TTC549 (cell line): ENCODE measurements around the gene USP17L30.
"Not testable (repeated sequence)": the region's sequence is repeated elsewhere in the genome, so short reads cannot be mapped to it uniquely, and the experiment has no call there.

Source experiments
- FAIRE-seq: peaks from 2 replicates; lab custom pipeline; 2012; peaks lifted over from hg19 to GRCh38; lab: Jason Lieb, UNC

The USP17L30 gene, protein sequence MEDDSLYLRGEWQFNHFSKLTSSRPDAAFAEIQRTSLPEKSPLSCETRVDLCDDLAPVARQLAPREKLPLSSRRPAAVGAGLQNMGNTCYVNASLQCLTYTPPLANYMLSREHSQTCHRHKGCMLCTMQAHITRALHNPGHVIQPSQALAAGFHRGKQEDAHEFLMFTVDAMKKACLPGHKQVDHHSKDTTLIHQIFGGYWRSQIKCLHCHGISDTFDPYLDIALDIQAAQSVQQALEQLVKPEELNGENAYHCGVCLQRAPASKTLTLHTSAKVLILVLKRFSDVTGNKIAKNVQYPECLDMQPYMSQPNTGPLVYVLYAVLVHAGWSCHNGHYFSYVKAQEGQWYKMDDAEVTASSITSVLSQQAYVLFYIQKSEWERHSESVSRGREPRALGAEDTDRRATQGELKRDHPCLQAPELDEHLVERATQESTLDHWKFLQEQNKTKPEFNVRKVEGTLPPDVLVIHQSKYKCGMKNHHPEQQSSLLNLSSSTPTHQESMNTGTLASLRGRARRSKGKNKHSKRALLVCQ

DNA sequence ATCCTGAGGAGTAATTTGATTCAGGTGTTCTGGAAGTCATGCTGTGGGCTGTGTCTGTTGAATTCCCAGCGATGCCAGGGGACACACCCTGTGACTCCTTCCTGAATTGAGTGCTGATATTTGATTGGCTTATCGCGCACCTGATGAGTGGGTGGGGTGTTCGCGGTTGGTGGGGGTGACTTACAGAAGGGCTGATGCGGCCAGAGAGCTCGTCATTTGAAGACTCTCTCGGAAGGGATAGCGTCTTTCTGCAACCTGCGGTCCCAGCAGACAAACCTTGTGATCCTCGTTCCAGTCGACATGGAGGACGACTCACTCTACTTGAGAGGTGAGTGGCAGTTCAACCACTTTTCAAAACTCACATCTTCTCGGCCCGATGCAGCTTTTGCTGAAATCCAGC is at the start of gene USP17L30:
TSS of gene USP17L30 (plus strand) at position 301 of the 400 bp plus-strand sequence. CDS start at position 301, 0 bp downstream.
- not testable (repeated sequence) for FAIRE-seq

DNA sequence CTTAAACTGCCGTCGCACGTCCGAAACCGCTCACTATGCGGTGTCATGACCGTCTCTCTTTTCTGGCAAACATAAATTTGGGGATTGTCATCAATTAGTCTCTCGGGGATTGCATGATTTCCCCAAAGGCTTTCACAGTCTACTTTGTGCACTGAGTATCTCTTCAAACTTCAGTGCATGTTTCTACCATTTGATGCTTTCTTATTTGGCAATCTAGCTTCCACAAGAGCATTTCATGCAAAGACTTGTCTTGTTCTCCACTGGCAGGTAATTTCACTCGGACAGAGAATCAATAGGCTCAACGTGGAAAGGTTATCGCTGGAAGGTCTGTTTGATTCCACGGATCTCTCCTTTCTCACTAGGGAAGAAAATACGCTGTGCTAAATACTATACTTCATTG is 38.7 kb upstream of the USP17L30 start:
- FAIRE-seq: not testable (repeated sequence)

DNA sequence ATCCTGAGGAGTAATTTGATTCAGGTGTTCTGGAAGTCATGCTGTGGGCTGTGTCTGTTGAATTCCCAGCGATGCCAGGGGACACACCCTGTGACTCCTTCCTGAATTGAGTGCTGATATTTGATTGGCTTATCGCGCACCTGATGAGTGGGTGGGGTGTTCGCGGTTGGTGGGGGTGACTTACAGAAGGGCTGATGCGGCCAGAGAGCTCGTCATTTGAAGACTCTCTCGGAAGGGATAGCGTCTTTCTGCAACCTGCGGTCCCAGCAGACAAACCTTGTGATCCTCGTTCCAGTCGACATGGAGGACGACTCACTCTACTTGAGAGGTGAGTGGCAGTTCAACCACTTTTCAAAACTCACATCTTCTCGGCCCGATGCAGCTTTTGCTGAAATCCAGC is 38.1 kb upstream of the USP17L30 start, which contains the start of gene USP17L24:
TSS of gene USP17L24 (plus strand) at position 301 of the 400 bp plus-strand sequence. CDS start at position 301, 0 bp downstream.
- not testable (repeated sequence) for FAIRE-seq

DNA sequence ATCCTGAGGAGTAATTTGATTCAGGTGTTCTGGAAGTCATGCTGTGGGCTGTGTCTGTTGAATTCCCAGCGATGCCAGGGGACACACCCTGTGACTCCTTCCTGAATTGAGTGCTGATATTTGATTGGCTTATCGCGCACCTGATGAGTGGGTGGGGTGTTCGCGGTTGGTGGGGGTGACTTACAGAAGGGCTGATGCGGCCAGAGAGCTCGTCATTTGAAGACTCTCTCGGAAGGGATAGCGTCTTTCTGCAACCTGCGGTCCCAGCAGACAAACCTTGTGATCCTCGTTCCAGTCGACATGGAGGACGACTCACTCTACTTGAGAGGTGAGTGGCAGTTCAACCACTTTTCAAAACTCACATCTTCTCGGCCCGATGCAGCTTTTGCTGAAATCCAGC is 33.3 kb upstream of the USP17L30 start, which contains the start of gene USP17L25:
TSS of gene USP17L25 (plus strand) at position 301 of the 400 bp plus-strand sequence. CDS start at position 301, 0 bp downstream.
- not testable (repeated sequence) for FAIRE-seq

DNA sequence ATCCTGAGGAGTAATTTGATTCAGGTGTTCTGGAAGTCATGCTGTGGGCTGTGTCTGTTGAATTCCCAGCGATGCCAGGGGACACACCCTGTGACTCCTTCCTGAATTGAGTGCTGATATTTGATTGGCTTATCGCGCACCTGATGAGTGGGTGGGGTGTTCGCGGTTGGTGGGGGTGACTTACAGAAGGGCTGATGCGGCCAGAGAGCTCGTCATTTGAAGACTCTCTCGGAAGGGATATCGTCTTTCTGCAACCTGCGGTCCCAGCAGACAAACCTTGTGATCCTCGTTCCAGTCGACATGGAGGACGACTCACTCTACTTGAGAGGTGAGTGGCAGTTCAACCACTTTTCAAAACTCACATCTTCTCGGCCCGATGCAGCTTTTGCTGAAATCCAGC is 28.6 kb upstream of the USP17L30 start, which contains the start of gene USP17L26:
TSS of gene USP17L26 (plus strand) at position 301 of the 400 bp plus-strand sequence. CDS start at position 301, 0 bp downstream.
- FAIRE-seq: not testable (repeated sequence)

DNA sequence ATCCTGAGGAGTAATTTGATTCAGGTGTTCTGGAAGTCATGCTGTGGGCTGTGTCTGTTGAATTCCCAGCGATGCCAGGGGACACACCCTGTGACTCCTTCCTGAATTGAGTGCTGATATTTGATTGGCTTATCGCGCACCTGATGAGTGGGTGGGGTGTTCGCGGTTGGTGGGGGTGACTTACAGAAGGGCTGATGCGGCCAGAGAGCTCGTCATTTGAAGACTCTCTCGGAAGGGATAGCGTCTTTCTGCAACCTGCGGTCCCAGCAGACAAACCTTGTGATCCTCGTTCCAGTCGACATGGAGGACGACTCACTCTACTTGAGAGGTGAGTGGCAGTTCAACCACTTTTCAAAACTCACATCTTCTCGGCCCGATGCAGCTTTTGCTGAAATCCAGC is 23.8 kb upstream of the USP17L30 start, which contains the start of gene USP17L5:
TSS of gene USP17L5 (plus strand) at position 301 of the 400 bp plus-strand sequence. CDS start at position 301, 0 bp downstream.
- not testable (repeated sequence) for FAIRE-seq

DNA sequence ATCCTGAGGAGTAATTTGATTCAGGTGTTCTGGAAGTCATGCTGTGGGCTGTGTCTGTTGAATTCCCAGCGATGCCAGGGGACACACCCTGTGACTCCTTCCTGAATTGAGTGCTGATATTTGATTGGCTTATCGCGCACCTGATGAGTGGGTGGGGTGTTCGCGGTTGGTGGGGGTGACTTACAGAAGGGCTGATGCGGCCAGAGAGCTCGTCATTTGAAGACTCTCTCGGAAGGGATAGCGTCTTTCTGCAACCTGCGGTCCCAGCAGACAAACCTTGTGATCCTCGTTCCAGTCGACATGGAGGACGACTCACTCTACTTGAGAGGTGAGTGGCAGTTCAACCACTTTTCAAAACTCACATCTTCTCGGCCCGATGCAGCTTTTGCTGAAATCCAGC is 19.1 kb upstream of the USP17L30 start, which contains the start of gene USP17L27:
TSS of gene USP17L27 (plus strand) at position 301 of the 400 bp plus-strand sequence. CDS start at position 301, 0 bp downstream.
- FAIRE-seq: not testable (repeated sequence)

DNA sequence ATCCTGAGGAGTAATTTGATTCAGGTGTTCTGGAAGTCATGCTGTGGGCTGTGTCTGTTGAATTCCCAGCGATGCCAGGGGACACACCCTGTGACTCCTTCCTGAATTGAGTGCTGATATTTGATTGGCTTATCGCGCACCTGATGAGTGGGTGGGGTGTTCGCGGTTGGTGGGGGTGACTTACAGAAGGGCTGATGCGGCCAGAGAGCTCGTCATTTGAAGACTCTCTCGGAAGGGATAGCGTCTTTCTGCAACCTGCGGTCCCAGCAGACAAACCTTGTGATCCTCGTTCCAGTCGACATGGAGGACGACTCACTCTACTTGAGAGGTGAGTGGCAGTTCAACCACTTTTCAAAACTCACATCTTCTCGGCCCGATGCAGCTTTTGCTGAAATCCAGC is 14.3 kb upstream of the USP17L30 start, which contains the start of gene USP17L28:
TSS of gene USP17L28 (plus strand) at position 301 of the 400 bp plus-strand sequence. CDS start at position 301, 0 bp downstream.
- FAIRE-seq: not testable (repeated sequence)

DNA sequence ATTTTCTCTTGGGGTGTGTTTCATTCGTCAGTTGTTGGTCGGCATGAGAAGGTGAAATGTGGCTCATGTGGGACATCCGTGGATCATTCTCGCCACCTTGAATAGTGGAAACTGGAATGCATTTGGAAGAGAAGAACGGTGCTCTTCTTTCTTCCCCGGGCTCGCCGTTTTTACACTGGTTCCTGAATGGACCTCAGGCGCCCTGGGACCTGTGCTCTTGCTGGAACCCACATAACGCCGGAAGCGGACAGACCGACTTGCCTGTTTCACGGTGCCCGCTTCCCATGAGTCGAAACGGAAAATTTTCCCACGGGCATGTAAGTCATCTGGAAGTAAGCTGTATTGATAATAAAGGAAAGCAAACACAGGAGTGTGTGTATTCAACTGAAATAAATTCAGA is 12.1 kb upstream of the USP17L30 start:
- FAIRE-seq: not testable (repeated sequence)

DNA sequence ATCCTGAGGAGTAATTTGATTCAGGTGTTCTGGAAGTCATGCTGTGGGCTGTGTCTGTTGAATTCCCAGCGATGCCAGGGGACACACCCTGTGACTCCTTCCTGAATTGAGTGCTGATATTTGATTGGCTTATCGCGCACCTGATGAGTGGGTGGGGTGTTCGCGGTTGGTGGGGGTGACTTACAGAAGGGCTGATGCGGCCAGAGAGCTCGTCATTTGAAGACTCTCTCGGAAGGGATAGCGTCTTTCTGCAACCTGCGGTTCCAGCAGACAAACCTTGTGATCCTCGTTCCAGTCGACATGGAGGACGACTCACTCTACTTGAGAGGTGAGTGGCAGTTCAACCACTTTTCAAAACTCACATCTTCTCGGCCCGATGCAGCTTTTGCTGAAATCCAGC is 9.6 kb upstream of the USP17L30 start, which contains the start of gene USP17L29:
TSS of gene USP17L29 (plus strand) at position 301 of the 400 bp plus-strand sequence. CDS start at position 301, 0 bp downstream.
- FAIRE-seq: not testable (repeated sequence)

DNA sequence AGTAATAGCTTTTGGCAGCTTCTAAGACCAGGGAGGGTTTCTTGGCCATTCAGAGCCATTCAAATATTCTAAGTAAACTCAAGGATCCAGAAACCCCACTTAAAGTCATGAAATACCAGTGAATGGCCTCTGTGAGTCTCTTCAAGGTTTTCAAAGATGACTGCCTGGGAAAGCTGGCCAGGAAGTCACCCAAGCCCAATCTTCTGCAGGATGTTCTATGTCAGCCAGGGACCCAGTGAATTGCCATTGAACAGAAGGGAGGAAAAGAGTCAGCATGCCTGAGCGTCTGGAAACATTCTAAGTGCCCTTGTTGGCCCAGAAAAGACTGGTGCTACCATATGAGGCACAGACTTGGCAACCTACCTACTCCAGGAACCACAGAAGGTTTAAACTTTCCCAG is 17.0 kb downstream of the USP17L30 start:
- not testable (repeated sequence) for FAIRE-seq

DNA sequence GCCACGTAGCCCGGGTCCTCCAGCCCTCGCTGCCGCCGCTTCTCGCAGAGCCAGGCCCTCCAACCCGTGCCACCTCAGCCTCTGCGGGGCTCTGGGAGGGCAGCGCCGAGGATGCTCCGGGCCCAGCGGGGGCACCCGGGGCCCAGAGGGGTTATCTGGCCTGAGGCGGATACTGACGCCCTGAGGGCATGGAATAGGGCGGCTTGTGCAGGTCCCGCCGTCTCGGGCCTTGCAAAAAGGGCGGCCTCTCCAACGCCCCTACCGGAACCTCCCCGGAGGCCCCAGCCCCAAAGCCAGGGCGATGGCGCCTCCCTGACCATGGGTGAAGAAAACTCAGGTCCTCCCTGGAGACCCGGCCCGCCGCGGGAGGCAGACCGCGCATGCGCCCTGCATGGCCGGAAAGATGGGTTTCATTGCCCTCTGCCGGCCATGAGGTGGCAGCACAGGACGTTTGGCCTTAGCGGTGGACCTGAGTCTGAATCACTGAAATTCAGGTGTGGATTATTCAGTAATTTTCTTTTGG is 18.1 kb downstream of the USP17L30 start:
- peak; percentile 55 for FAIRE-seq

DNA sequence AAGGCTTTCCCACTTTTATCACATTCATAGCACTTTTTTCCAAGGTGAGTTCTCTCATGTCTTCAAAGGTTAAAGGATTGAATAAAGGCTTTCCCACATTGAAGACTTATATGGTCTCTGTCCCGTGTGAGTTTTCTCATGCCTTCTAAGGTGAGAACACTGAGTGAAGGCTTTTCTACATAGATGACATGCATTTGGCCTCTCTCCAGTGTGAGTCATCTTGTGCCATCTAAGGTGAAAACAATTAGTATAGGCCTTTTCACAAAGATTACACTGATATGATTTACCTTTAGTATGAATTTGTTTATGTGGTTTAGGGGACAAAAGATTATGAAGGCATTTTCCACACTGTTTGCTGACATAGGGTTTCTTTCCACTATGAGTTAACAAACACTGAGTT is 21.2 kb downstream of the USP17L30 start:
- no peak for FAIRE-seq

DNA sequence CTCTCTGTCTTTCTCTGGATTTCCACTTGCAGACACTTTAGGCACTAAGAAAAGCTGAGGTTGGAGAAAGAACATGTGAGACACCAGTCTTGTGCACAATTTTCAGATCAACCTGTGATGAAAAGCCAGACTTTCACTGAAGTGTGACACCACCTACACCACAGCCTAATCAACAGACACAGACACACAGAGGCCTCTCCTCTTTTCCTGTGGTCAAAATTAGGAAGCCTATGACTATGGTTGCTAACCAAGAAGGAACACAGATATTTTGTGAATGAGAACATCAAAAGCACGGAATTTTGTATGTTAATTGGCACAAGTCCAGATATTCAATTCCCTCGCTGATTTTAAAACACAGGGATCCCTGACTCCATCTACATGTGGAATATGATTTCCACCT is 26.1 kb downstream of the USP17L30 start:
- not testable (repeated sequence) for FAIRE-seq

DNA sequence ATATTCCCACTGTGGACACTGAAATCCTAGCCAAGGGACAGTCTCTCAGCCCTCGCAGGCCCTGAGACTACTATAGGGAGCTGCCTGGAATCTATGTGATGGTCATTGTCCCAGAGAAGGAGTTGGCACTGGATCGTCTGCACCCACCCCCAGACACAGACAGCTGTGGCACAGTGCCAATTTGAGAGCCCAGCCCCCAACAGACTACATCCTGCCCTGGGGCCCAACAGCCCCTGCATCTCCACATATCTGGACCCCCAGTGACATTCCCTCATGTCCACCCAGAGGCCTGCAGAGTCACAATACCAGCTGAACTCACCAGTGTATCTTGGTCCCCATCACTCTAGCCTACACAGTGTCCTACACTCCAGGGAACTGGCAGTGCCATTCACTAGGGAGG is 42.8 kb downstream of the USP17L30 start:
- FAIRE-seq: not testable (repeated sequence)

DNA sequence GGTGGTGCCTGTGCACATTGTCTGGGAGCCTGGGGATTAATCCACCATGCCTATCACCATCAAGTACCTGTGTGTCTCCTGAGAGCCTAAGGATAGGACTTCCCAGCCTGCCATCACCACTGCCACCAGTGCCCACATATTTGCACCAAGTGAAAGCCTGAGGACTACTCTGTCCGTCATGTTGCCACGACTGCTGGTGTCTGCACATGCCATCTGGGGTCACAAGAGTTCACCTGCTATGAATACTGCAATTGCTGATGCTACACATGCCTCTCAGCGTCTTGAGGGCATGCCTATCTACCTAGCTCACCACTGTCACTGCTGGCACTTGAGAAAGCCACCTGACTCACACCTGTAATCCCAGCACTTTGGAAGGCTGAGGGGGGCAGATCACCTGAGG is 43.6 kb downstream of the USP17L30 start:
- FAIRE-seq: not testable (repeated sequence)

DNA sequence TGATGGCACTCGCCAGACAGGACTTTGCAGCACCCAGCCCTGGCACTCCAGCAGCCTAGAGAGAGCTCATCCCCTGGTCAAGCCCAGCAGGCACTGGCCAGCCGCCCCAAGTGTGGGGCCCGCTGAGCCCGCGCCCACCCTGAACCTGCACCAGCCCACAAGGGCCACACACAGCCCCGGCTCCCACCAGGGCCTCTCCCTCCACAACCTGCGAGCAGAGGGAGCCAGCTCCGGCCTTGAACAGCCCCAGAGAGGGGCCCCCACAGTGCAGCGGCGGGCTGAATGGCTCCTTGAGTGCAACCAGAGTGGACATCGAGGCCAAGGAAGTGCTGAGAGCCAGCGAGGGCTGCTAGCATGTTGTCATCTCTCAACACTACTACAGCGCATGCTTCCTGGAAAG is 46.9 kb downstream of the USP17L30 start:
- FAIRE-seq: no peak
